CMK (cell line): Measurements from ENCODE around the gene HACD1.

Source experiments
- DNase-seq: peaks from one replicate; pipeline ENCODE4 v3.0.0-alpha.2; 2010; ENCODE audit warnings: low read depth

HACD1 gene

GRCh38 chr10:17617031-17617911, at the start of gene HACD1:
Gene HACD1 (minus strand): TSS chr10:17617374. CDS start chr10:17617339, 35 bp downstream.
- peak; percentile 64 for DNase-seq

- no peak for DNase-seq
These were observed 48.6 kb upstream of the HACD1 start for GRCh38 chr10:17665747-17666146.

- no peak for DNase-seq
These were observed 46.3 kb upstream of the HACD1 start for GRCh38 chr10:17663450-17663849.

- peak; percentile 57 for DNase-seq
These were observed 45.3 kb upstream of the HACD1 start for GRCh38 chr10:17662193-17663138.

- no peak for DNase-seq
These were observed 44.3 kb upstream of the HACD1 start for GRCh38 chr10:17661510-17661909.

- no peak for DNase-seq
These were observed 43.7 kb upstream of the HACD1 start for GRCh38 chr10:17660921-17661320.

GRCh38 chr10:17659365-17659764, 42.2 kb upstream of the HACD1 start:
- no peak for DNase-seq

- DNase-seq, result no peak
These were observed 39.9 kb upstream of the HACD1 start for GRCh38 chr10:17657103-17657500.

- DNase-seq, result peak; percentile 29
These were observed 38.5 kb upstream of the HACD1 start for GRCh38 chr10:17655567-17656146.

GRCh38 chr10:17655009-17655408, 37.8 kb upstream of the HACD1 start:
- DNase-seq, result no peak

- DNase-seq, result no peak
These were observed 35.4 kb upstream of the HACD1 start for GRCh38 chr10:17652585-17652984.

GRCh38 chr10:17651896-17652295, 34.7 kb upstream of the HACD1 start:
- DNase-seq, result no peak

GRCh38 chr10:17650416-17650815, 33.2 kb upstream of the HACD1 start:
- no peak for DNase-seq

- DNase-seq, result no peak
These were observed 32.7 kb upstream of the HACD1 start for GRCh38 chr10:17649836-17650235.

GRCh38 chr10:17649052-17649451, 31.9 kb upstream of the HACD1 start:
- DNase-seq, result no peak

- DNase-seq, result no peak
These were observed 31.3 kb upstream of the HACD1 start for GRCh38 chr10:17648243-17649035.

GRCh38 chr10:17647326-17647725, 30.2 kb upstream of the HACD1 start:
- no peak for DNase-seq

- DNase-seq, result no peak
These were observed 28.6 kb upstream of the HACD1 start for GRCh38 chr10:17645621-17646345.

GRCh38 chr10:17644485-17644943, 27.3 kb upstream of the HACD1 start:
- DNase-seq, result no peak

- peak; percentile 65 for DNase-seq
These were observed 26.7 kb upstream of the HACD1 start, which contains the start of gene STAM for GRCh38 chr10:17643755-17644484. Gene STAM (plus strand): TSS chr10:17644151. CDS start chr10:17644340, 189 bp downstream.
